Islet of Langerhans (tissue), 1 donor: Measurements from ENCODE around the gene EVX2.

Experiments used
- FAIRE-seq: peaks from one replicate; lab custom pipeline; 2011; peaks lifted over from hg19 to GRCh38; lab: Jason Lieb, UNC

Gene EVX2

GRCh38 chr2:176106581-176107539 is 23.1 kb upstream of the EVX2 start, which contains the start of gene HOXD11:
Gene HOXD11, plus strand, starts transcription at chr2:176107280. Its CDS starts 76 bp downstream, at chr2:176107356.
- no peak for FAIRE-seq

- no peak for FAIRE-seq
Observed at GRCh38 chr2:176105730-176106580, 22.2 kb upstream of the EVX2 start.

- no peak for FAIRE-seq
Observed at GRCh38 chr2:176105078-176105729, 21.4 kb upstream of the EVX2 start.

- FAIRE-seq, result no peak
Observed at GRCh38 chr2:176104316-176105077, 20.7 kb upstream of the EVX2 start.

- no peak for FAIRE-seq
Observed at GRCh38 chr2:176103742-176104315, 20.1 kb upstream of the EVX2 start.

- no peak for FAIRE-seq
Observed at GRCh38 chr2:176103194-176103593, 19.4 kb upstream of the EVX2 start.

- FAIRE-seq, result no peak
Observed at GRCh38 chr2:176102309-176102866, 18.6 kb upstream of the EVX2 start.

- no peak for FAIRE-seq
Observed at GRCh38 chr2:176101842-176102241, 18.1 kb upstream of the EVX2 start.

GRCh38 chr2:176101216-176101830 is 17.6 kb upstream of the EVX2 start:
- FAIRE-seq, result no peak

GRCh38 chr2:176100547-176101140 is 16.9 kb upstream of the EVX2 start:
- FAIRE-seq, result no peak

GRCh38 chr2:176099728-176100546 is 16.2 kb upstream of the EVX2 start, which contains the start of gene HOXD12:
Gene HOXD12, plus strand, starts transcription at chr2:176099795. Its CDS starts 7 bp downstream, at chr2:176099802.
- FAIRE-seq, result no peak

GRCh38 chr2:176099159-176099727 is 15.5 kb upstream of the EVX2 start:
- FAIRE-seq, result no peak

- FAIRE-seq, result no peak
Observed at GRCh38 chr2:176098366-176099158, 14.8 kb upstream of the EVX2 start.

GRCh38 chr2:176097820-176098365 is 14.1 kb upstream of the EVX2 start:
- FAIRE-seq, result no peak

- no peak for FAIRE-seq
Observed at GRCh38 chr2:176096986-176097819, 13.4 kb upstream of the EVX2 start.

- FAIRE-seq, result no peak
Observed at GRCh38 chr2:176096243-176096985, 12.7 kb upstream of the EVX2 start.
